ENCODE results near the gene UBE2O.

Gene UBE2O

GRCh38 chr17:76410328-76410965 is 42.5 kb downstream of the UBE2O start:
- DNase-seq, result no peak

- peak; percentile 66 for DNase-seq
These were observed 44.7 kb downstream of the UBE2O start for GRCh38 chr17:76408037-76408849.

- DNase-seq, result no peak
These were observed 45.4 kb downstream of the UBE2O start for GRCh38 chr17:76407509-76407908.

GRCh38 chr17:76405967-76406647 is 46.8 kb downstream of the UBE2O start:
- DNase-seq, result no peak

GRCh38 chr17:76405607-76405966 is 47.4 kb downstream of the UBE2O start:
- no peak for DNase-seq

GRCh38 chr17:76404976-76405563 is 47.9 kb downstream of the UBE2O start:
- DNase-seq, result no peak

GRCh38 chr17:76404256-76404655 is 48.7 kb downstream of the UBE2O start:
- DNase-seq, result no peak

GRCh38 chr17:76402711-76403110 is 50.2 kb downstream of the UBE2O start:
- no peak for DNase-seq

- no peak for DNase-seq
These were observed 53.5 kb downstream of the UBE2O start for GRCh38 chr17:76399175-76400172.

GRCh38 chr17:76398523-76399174 is 54.3 kb downstream of the UBE2O start:
- no peak for DNase-seq

GRCh38 chr17:76397687-76398522 is 55.0 kb downstream of the UBE2O start:
- peak; percentile 82 for DNase-seq

GRCh38 chr17:76397184-76397583 is 55.8 kb downstream of the UBE2O start:
- no peak for DNase-seq

GRCh38 chr17:76395980-76396379 is 57.0 kb downstream of the UBE2O start:
- DNase-seq, result no peak

- no peak for DNase-seq
These were observed 58.8 kb downstream of the UBE2O start for GRCh38 chr17:76394166-76394565.

- no peak for DNase-seq
These were observed 61.7 kb downstream of the UBE2O start for GRCh38 chr17:76391200-76391715.

- DNase-seq, result no peak
These were observed 62.9 kb downstream of the UBE2O start for GRCh38 chr17:76390003-76390421.

- no peak for DNase-seq
These were observed 63.7 kb downstream of the UBE2O start for GRCh38 chr17:76388966-76389888.

GRCh38 chr17:76386966-76387765 is 65.8 kb downstream of the UBE2O start:
- DNase-seq, result no peak
